Left renal cortex interstitium (tissue), 4 donors: Measurements from ENCODE around the gene PMP22. TPM values are rescaled to one million over a fixed set of nuclear protein-coding genes. Genes with fewer than 3 reads are reported as not detected.
A peak's percentile ranks its signal among the peaks of the same experiment; 100 is the strongest.
"Not testable (repeated sequence)": the region's sequence is repeated elsewhere in the genome, so short reads cannot be mapped to it uniquely, and the experiment has no call there.

ENCODE experiments used
- DNase-seq, 4 donors: peaks; one replicate each; pipeline ENCODE4 v3.0.0-alpha.2; 2013; ENCODE audit warnings: low read depth in 4 of 4, low spot score in 2 of 4, missing footprints in 1 of 4
- polyA plus RNA-seq, 4 donors: library from polyadenylated mRNA; unstranded; fragments of 120-200 nt; gene quantifications; one replicate each; pipeline ENCODE4 v1.2.1, GENCODE V29; 2013; ENCODE audit not compliant: insufficient read length in 4 of 4

Gene PMP22
- polyA plus RNA-seq, 4 donors: 56.6 to 66.5 (median 60.8) TPM

GRCh38 chr17:15257258-15257788 is 7.8 kb downstream of the PMP22 start:
- DNase-seq: peak in 3 of 4 donors; percentile 29 to 58 (median 52)

- no peak for DNase-seq
Measured at GRCh38 chr17:15256689-15257088, 8.4 kb downstream of the PMP22 start.

DNA sequence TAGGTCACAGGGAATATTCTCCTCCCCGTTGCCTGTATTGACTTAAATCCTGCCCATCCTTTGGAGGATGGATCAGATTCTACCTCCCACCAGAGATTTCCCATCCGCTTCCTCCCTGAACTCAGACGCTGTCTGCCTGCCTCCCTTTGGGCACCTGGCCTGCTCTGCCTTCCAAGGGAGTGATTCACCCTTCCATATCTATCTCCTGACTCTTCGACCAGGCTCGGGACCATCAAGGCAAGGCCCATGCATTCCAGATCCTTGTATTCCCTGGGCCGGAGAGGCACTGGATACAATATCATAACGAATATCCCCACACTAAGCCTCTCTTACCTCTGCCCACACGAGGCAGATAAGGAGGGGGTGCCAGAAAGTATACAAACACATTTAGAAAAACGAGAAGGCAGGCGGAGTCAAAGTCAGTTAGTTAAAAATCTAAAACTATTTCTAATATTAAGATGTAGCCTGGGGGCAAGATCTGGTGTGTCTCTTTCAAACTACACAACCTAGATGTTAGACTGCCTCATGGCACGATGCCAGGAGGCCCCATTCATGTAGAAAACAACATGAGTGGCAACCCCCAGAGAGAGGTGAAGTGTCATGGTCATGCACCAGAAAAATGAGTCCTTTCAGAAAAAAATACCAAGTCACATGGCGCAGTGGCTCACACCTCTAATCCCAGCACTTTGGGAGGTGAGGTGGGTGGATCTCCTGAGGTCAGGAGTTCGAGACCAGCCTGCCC is 9.2 kb downstream of the PMP22 start:
- DNase-seq: no peak

GRCh38 chr17:15250135-15250860 is 14.8 kb downstream of the PMP22 start:
- DNase-seq: no peak

DNA sequence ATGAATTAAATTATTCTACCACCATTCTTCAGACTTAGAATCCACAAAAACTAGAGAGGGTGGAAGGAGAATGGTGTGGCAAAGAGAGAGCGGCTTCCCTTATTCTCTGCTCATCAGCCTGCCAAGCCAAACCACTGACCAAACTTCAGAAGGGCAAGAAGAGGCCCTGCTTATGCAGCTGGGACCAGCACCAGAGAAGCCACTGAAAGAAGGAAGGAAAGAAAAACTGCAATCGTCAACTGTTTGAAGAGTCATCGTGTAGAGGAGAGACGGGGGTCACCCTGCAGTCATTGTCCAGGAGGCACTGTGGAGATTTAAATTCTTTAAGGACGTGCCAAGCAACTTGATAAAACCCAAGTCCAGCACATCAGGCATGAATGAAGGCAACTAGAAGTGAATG is 15.6 kb downstream of the PMP22 start:
- DNase-seq: no peak

GRCh38 chr17:15247891-15248529 is 17.1 kb downstream of the PMP22 start:
- DNase-seq: no peak

GRCh38 chr17:15245054-15245453 is 20.1 kb downstream of the PMP22 start:
- DNase-seq: no peak

- no peak for DNase-seq
Measured at GRCh38 chr17:15240644-15241043, 24.5 kb downstream of the PMP22 start.

DNA sequence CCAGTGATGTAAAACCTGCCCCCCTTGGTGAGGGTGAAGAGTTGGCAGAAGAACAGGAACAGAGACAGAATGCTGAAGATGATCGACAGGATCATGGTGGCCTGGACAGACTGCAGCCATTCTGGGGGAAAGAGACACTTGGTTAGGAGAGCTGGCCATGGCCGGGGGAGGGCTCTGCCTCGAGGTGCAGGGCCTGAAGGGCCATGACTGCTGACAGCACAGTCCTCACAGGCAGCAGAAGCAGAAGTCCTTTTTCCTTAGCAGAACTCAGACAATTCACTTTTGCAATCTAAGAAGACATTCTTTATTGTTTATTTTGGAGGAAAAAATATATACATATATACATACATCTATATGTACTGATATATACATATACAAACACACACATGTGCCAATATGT is 25.6 kb downstream of the PMP22 start:
- DNase-seq: no peak

DNA sequence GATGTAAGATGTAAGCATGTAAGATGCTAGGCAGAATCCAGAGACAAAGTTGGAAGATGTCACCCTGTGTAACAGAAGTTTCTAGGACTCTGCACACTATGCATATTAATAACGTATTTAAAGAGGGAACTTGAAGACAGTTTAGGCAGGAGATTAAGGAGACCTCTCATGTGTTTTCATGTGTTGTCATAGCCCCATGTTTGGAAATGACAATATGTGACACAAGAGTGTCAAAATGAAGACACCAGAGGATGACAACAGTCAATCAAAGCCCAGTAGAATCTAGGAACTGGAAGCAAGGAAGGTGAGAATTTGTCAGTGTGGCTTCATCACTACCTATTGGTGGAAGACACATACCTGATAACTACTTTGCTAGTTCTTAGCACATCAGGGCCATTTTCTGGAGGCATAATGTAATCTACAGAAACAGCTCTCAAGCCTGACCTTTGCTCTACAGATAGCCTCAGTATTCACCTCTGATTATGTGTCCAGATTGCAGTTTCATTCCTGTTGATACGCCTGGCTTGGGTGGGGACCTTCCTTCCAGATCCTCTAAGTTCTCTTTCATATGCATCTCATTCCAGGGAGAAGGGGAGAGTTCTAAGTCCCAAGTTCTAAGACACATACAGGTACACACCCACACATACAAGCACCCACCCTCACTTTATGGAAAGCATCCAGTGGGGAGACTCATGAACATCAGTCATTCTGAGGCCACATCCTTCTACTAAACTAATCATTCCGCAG is 26.3 kb downstream of the PMP22 start:
- no peak for DNase-seq

DNA sequence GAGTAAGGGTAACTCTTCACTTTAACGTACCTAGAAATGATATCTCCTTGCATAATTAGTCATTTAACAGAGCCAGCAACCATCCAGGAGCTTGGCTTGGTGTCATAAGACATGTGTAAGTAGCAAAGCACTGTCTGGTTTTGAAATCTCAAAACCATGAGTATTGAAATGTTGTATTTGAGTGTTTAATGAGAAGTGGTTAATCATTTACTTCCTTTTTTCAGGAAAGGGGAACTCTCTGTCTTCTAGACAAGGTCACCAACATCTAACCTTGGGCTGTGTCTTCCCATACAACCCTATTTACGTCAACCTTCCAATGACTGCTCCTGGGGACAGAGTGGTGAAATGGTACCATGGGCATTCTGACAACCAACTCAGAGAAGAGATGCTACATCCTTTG is 27.1 kb downstream of the PMP22 start:
- no peak for DNase-seq

- no peak for DNase-seq
Measured at GRCh38 chr17:15237106-15237425, 28.1 kb downstream of the PMP22 start.

GRCh38 chr17:15236281-15237105 is 28.6 kb downstream of the PMP22 start:
- no peak for DNase-seq

- DNase-seq: no peak
Measured at GRCh38 chr17:15233971-15234370, 31.2 kb downstream of the PMP22 start.

DNA sequence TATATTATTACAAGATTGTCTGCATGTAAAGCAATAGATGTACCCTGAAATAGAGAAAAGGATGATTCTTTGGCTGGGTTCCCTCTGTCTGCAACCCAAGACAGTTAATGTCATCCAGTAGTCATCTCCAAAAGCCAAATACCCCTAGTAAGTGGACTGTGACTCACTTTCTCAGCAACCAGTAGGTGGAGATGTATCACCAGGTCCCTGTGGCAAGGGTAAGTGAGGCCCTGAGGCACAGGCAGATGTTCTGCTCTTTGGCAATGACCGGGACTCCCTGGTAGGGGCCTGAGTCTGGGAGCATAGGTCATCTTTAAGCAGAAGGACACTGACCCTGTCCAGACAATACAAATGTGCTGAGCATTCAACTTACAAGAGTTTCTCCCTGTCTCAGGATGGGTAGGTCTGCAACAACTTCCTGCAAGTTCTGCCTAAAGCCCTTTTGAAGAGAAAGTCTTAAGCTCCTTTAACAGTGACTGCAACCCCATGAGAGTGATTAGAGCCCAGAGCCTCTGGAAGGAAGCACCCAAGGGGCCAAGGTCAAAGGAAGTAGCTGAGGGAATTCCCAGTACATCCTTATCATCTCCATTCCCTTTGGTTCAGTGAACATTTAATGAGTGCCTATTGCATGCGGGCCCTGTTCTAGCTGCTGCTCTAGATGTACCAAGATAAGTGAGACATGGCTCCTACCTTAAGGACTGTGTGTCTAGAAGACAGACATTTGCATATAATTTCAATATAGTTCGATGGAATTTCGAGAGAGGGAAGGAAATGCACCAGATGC is 31.9 kb downstream of the PMP22 start:
- DNase-seq: no peak

DNA sequence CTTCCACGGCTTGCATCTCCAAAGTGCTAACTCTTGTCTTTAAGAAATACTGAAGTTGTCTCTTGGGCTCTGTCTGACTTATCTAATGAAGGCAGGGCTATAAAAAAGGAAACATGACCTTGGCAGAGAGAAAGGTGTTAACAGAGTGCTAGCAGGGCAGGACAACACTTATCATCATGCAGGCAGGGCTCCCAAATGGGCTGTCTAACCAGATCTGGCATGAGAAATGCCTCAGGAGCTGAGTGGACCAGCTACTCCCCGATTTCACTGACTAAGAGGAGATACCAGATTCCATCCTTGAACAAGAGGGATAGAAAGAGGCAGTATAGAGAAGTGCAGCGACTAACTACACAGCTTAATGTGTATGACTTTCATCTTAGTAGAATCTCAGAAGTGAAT is 32.6 kb downstream of the PMP22 start:
- DNase-seq: no peak

DNA sequence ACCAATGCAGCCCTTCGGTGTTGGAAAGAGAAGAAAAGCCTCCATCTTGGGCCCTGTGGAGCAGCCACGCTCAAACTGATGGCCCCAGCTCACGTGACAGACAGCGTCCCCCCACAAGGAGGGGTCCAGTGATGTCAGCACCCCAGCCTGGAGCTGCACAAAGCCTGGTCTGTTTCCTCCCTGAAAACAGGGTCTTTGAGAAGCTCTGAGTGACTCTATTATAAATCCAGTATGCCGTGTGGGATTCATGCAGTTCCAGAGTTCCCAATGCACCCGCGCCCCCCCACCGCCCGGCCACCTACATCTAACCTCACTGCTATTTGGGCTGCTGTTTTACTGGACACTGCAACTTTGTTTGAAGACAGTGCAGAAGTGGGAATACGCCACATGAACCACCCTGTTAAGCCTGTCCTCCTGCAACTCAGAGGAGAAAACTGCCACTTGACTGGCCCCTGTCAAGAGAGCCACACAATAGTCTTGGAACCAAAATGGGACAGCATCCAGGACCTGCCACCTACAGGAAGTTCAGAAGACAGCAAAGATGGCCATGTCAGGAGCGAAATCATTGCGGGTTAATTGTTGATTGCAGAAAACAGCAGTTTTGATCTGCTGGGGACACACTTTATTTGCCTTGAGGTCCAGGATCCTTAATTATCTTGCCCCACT is 33.1 kb downstream of the PMP22 start:
- no peak for DNase-seq

DNA sequence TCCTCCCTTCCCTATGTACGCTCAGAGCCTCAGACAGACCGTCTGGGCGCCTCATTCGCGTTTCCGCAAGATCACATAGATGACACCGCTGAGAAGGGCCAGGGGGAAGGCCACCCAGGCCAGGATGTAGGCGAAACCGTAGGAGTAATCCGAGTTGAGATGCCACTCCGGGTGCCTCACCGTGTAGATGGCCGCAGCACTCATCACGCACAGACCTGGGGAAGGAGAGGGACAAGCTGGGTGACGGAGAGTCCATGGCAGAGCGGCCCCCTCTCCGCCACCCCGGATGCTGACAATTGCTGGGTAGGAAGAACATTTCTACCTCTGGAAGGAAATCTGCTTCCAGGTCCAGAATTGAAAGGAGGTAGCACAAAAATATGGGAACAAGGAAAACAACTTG is 34.3 kb downstream of the PMP22 start:
- no peak for DNase-seq

GRCh38 chr17:15221827-15222226 is 43.3 kb downstream of the PMP22 start:
- DNase-seq: not testable (repeated sequence)
